ACHN (cell line): ENCODE measurements around the gene SLFN5.
"Not testable (repeated sequence)": the region's sequence is repeated elsewhere in the genome, so short reads cannot be mapped to it uniquely, and the experiment has no call there.

Experiments
- DNase-seq: peaks from one replicate; pipeline ENCODE4 v3.0.0-alpha.2; 2015
- in situ Hi-C: cut with HindIII; loops from 2 replicates; pipeline ENCODE4 v1.10.0; 2017; ENCODE audit warnings: low sequenced_read_pairs, low pct_ligation_motif_present, low pct_unique_long_range_greater_than_20kb

The SLFN5 gene

GRCh38 chr17:35242805-35243560 lies at the start of gene SLFN5:
SLFN5 (plus strand) TSS chr17:35243072; CDS start chr17:35258691, 15,619 bp downstream.
- in situ Hi-C loops = no loop called here
- DNase-seq = peak; percentile 93

DNA sequence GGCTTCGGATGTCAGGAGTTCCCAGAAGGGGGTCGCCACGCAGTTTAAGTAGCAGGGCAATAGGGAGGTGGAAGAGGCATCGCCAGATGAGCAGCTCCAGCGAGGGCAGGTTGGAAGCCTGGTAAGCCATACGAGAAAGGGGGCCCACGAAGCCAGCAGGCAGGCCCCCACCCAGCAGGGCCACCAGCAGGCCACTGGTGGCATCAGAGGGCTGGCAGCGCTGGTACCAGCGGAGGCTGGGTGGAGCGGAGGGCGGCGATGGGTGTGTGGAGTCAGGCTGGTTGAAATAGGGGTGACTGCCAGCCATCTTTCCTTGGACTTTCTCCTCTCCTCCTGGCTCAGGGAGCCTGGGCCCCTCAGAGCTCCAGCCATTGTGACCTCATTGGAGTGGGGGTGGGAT lies 48.9 kb upstream of the SLFN5 start, which contains the start of gene SLC35G3:
SLC35G3 (minus strand) TSS at position 393 of the 400 bp plus-strand sequence; CDS start at position 307, 86 bp downstream.
- DNase-seq, in situ Hi-C loops: not testable (repeated sequence)

GRCh38 chr17:35195062-35195461 lies 47.8 kb upstream of the SLFN5 start:
- in situ Hi-C loops, DNase-seq: not testable (repeated sequence)

GRCh38 chr17:35202582-35202981 lies 40.3 kb upstream of the SLFN5 start:
- in situ Hi-C loops, DNase-seq: not testable (repeated sequence)

DNA sequence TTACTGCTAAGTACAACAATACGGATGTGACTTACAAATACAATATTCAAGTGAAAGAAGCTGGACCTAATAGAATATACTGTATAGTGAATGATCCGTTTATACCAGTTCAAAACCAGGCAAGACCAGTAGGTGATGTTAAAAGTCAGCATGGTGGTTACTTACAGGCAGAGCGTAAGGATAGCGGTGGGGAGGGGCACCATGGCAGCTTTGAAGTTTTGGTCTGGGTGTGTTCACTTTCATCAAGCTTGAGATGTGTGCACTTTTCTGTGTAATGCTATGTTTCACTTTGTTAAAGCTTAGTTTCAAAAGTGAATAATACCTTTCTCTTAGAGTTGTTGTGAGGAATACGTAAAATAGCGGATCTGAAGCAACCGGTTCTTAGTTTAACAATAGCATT lies 32.1 kb upstream of the SLFN5 start:
- in situ Hi-C loops = no loop called here
- no peak for DNase-seq

- in situ Hi-C loops = no loop called here
- no peak for DNase-seq
Observed at GRCh38 chr17:35212668-35213067, 30.2 kb upstream of the SLFN5 start.

GRCh38 chr17:35213412-35213940 lies 29.4 kb upstream of the SLFN5 start:
- in situ Hi-C loops = no loop called here
- no peak for DNase-seq

DNA sequence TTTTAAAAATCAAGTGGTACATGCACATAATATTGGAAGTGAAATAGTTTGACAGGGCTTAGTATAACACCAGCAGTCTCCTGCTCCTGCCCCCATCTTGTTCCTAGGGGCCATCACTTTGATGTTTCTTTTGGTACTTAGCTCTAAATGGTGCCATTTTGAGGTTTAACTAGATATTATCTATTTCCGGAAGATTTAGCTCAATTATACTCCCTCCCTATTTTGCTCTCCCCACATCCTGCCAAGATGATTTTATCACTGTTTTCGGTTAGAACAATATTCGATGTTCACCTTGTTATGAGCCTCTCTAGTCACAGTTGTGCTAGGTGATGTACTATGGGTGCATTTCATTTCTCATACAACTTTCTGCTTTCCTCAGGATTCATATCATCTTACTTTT lies 28.7 kb upstream of the SLFN5 start:
- in situ Hi-C loops = no loop called here

DNA sequence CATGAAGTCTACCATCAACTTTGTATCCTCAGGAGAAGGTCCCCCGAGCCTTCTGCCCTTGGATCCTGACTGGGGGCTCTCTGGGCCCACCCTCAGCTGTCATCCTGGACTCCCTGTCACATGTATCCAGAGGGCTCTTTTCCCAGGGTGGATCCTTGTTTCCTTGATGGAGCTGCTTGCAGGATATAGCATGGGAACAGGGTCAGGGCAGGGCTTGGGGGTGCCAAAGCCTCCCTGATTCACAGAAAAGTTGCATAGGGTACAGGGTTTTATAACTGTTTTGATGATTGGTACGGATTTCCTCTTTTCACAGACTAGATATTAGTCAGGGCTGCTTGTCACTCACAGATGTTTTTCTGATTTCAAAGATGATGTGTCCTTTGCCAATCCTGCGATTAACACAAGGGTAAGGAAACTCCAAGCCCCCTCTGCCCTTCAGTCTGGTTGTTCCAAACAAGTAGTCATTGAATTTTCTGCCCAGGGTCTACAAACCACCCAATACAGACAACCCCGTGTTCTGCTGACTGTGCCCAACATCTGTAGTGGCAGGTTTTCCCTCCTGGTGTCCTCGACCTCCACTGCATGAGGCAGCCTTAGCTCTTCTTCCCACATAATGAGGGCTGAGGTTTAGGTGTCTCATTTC lies 28.1 kb upstream of the SLFN5 start:
- DNase-seq = no peak
- in situ Hi-C loops = no loop called here

More for the DNA sequence above, 28.7 kb upstream of the SLFN5 start:
- no peak for DNase-seq

DNA sequence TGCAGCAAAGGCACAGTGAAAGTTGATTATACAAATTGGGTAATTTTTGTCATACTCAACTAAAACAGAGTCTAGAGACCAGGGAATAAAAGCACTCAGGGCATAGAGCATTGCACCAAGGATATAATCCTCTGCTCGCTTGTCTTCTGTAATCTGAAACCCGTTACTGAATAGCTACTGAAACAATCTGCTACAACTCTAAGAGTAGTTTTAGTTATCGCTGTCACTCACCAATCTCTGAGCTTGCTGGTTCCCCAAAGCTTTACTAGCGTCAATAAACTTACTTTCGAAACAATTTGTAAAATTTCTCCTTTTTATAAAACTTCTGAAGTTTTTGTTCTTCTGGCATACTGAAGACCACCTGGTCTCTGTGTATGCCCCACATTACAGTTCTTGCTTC lies 25.8 kb upstream of the SLFN5 start:
- in situ Hi-C loops = no loop called here
- no peak for DNase-seq

DNA sequence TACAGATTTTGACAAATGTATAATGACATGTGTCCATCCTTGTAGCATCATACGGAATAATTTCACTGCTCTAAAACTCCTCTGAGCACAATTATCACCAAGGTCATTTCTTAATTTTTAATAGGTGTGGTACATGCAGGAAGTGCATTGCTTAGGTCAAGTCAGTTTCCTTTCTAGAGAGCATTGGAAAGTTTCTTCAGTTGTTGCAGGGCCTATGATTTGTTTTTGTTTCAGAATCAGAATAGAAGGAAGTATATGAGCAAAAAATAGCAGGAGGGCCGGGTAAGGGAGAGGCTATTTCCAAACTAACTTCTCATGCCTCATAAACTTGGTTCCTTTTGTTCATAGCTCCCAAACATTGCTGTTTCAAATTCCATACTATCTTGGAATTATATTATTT lies 24.0 kb upstream of the SLFN5 start:
- DNase-seq = no peak
- in situ Hi-C loops = no loop called here

GRCh38 chr17:35222452-35222851 lies 20.4 kb upstream of the SLFN5 start:
- in situ Hi-C loops = no loop called here
- DNase-seq = no peak

- no peak for DNase-seq
- in situ Hi-C loops = no loop called here
Observed at GRCh38 chr17:35224436-35224835, 18.4 kb upstream of the SLFN5 start.

DNA sequence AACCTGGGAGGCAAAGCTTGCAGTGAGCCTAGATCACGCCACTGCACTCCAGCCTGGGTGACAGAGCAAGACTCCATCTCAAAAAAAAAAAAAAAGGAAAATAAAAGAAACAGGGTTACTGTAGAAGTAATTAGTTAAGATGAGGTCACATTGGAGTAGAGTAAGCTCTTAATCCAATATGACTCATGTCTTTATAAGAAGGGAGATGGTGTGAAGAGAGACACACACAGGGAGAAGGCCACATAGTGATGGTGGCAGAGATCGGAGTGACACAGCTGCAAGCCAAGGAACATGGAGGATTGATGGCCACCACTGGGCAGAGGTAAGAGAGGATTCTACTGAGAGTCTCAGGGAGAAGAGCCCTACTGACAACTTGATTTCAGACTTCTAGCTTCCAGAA lies 15.3 kb upstream of the SLFN5 start:
- in situ Hi-C loops = no loop called here
- no peak for DNase-seq

DNA sequence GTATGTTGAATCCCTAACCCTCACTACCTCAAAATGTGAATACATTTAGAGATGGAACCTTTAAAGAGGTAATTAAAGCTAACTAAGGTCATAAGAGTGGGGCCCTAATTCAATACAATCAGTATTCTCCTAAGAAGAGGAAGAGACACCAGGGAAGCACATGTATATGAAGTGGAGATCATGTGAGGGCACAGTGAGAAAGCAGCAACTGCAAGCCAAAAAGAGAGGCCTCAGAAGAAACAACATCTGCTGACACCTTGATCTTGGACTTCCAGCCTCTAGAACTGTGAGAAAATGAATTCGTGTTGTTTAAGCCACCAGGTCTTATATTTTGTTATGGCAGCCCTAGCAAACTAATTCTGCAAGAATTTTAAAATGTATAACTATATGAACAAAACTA lies 13.2 kb upstream of the SLFN5 start:
- no peak for DNase-seq
- in situ Hi-C loops = no loop called here

- in situ Hi-C loops, DNase-seq: not testable (repeated sequence)
Observed at GRCh38 chr17:35234315-35234714, 8.6 kb upstream of the SLFN5 start.

DNA sequence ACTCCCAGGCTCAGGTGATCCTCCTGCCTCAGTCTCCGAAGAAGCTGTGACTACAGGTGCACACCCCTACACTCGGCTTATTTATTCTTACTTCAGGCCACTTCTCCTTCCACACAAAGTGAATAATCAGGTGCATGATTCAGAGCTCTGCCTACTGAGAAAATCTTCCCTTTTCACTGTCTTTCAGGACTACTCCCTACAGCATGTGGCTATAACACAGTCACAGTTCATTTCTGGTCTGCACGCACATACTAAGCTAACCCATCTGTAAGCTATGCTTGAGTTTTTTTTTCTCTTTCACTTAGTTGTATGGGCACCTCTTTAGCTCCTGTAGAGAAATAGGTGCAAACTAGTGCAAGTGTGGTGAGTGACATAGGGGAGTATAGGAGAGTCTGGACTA lies 7.6 kb upstream of the SLFN5 start:
- no peak for DNase-seq
- in situ Hi-C loops = no loop called here

DNA sequence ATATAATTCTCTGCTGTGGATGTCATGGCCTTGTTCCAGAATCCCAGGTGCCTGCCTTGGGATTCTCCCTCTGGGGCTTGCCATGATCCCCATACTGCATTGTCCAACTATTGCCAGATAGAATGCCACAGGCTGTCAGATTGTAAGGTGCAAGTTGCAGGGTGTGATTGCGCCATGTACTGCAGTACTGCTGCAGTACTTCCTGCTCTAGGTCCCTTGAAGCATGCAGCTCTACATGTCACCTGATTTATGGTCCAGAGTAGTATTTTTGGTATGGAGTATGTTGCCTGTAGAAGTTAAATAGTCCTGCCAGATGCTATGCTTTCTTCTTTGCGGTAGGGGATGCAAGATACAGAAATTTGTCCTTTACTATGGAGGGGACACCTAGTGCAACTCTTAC lies 7.0 kb upstream of the SLFN5 start:
- in situ Hi-C loops = no loop called here
- no peak for DNase-seq

GRCh38 chr17:35236821-35237220 lies 6.1 kb upstream of the SLFN5 start:
- in situ Hi-C loops = no loop called here
- no peak for DNase-seq

- in situ Hi-C loops = no loop called here
- DNase-seq = no peak
Observed at GRCh38 chr17:35238821-35239220, 4.1 kb upstream of the SLFN5 start.
